GM19099 (cell line): ENCODE data around the gene DALRD3.

ENCODE experiments used
- POLR2A ChIP-seq: IDR thresholded peaks from 3 replicates; pipeline ENCODE4 v1.6.1; 2011; ENCODE audit warnings: low read depth; ENCODE audit not compliant: insufficient read length; ENCODE audit errors: extremely low read depth

The DALRD3 gene

GRCh38 chr3:49025793-49026520, 7.6 kb upstream of the DALRD3 start:
- TF ChIP-seq POLR2A: no peak

GRCh38 chr3:49025005-49025792, 6.8 kb upstream of the DALRD3 start:
- TF ChIP-seq POLR2A: peak; percentile 36

GRCh38 chr3:49024449-49024848, 6.1 kb upstream of the DALRD3 start:
- peak; percentile 29 for TF ChIP-seq POLR2A

- no peak for TF ChIP-seq POLR2A
These were observed 5.4 kb upstream of the DALRD3 start for GRCh38 chr3:49023775-49024174.

- TF ChIP-seq POLR2A: no peak
These were observed 4.3 kb upstream of the DALRD3 start for GRCh38 chr3:49022688-49023171.

GRCh38 chr3:49021813-49022687, 3.7 kb upstream of the DALRD3 start, which contains the start of gene NDUFAF3:
Gene NDUFAF3, plus strand, starts transcription at chr3:49022121. Its CDS starts 24 bp downstream, at chr3:49022145.
- peak; percentile 94 for TF ChIP-seq POLR2A

GRCh38 chr3:49021213-49021812, 2.9 kb upstream of the DALRD3 start:
- peak; percentile 100 for TF ChIP-seq POLR2A

- TF ChIP-seq POLR2A: no peak
These were observed 2.2 kb upstream of the DALRD3 start for GRCh38 chr3:49020330-49021212.

GRCh38 chr3:49019941-49020329, 1.6 kb upstream of the DALRD3 start:
- no peak for TF ChIP-seq POLR2A

- no peak for TF ChIP-seq POLR2A
These were observed 277 bp upstream of the DALRD3 start for GRCh38 chr3:49018707-49019006.

GRCh38 chr3:49017229-49017970, 980 bp downstream of the DALRD3 start:
- no peak for TF ChIP-seq POLR2A

- TF ChIP-seq POLR2A: peak; percentile 17
These were observed 1.8 kb downstream of the DALRD3 start for GRCh38 chr3:49016414-49017228.
